K562 (cell line): Measurements from ENCODE around the gene SEC24B. TPM values are rescaled to one million over a fixed set of nuclear protein-coding genes. Genes with fewer than 3 reads are reported as not detected.

Experiments used
- C11orf30 ChIP-seq: fragments of 450-650 bp; IDR thresholded peaks from 2 replicates; pipeline ENCODE4 v1.6.1; 2016; ENCODE audit warnings: low read depth, mild to moderate bottlenecking
- CBFA2T3 ChIP-seq: fragments of 450-650 bp; IDR thresholded peaks from 2 replicates; pipeline ENCODE4 v1.6.1; 2017
- E2F6 ChIP-seq, 2 experiments: IDR thresholded peaks; 2 replicates each; pipeline ENCODE4 v1.6.1; 2011; ENCODE audit warnings: borderline replicate concordance in 1 of 2, control low read depth in 1 of 2, low read depth in 1 of 2, low read length in 1 of 2, mild to moderate bottlenecking in 1 of 2, mixed read lengths in 1 of 2, moderate library complexity in 1 of 2; ENCODE audit not compliant: insufficient read depth in 1 of 2, insufficient read length in 1 of 2, poor library complexity in 1 of 2, severe bottlenecking in 1 of 2; ENCODE audit errors: extremely low read depth in 1 of 2
- GATA2 ChIP-seq: sonication (generic); formaldehyde crosslinking; IDR thresholded peaks from 2 replicates; pipeline ENCODE4 v1.4.0; 2020; ENCODE audit warnings: mild to moderate bottlenecking, missing genetic modification reagents
- JUN ChIP-seq, 2 experiments: sonication (generic) in 1 of 2; formaldehyde crosslinking in 1 of 2; IDR thresholded peaks; 2 replicates each; pipeline versions ENCODE4 v1.6.1 to v1.8.0; 2012 to 2022; ENCODE audit warnings: borderline replicate concordance in 2 of 2, mild to moderate bottlenecking in 2 of 2, improper control_type of control experiment in 1 of 2, low read depth in 1 of 2, low read length in 1 of 2, missing genetic modification reagents in 1 of 2
- JUND ChIP-seq, 2 experiments: IDR thresholded peaks; 2 replicates in 1 of 2; 3 replicates in 1 of 2; pipeline ENCODE4 v1.6.1; 2011; ENCODE audit warnings: borderline replicate concordance in 2 of 2, low read depth in 2 of 2, low read length in 2 of 2, improper control_type of control experiment in 1 of 2, missing biosample characterization in 1 of 2, missing genetic modification characterization in 1 of 2, missing genetic modification reagents in 1 of 2
- MEIS2 ChIP-seq: fragments of 450-650 bp; IDR thresholded peaks from 2 replicates; pipeline ENCODE4 v1.6.1; 2014; ENCODE audit warnings: mild to moderate bottlenecking; ENCODE audit not compliant: partially characterized antibody
- NCOR1 ChIP-seq: fragments of 450-650 bp; IDR thresholded peaks from 2 replicates; pipeline ENCODE4 v1.6.1; 2016; ENCODE audit warnings: mild to moderate bottlenecking, moderate library complexity
- NFE2L1 ChIP-seq: fragments of 450-650 bp; IDR thresholded peaks from 2 replicates; pipeline ENCODE4 v1.6.1; 2016; ENCODE audit warnings: missing genetic modification characterization, low read depth, mild to moderate bottlenecking, missing compliant biosample characterization, moderate library complexity, borderline replicate concordance
- PTBP1 ChIP-seq: fragments of 200-400 bp; formaldehyde crosslinking; IDR thresholded peaks from 2 replicates; pipeline ENCODE4 v1.6.1; 2017; ENCODE audit warnings: low read depth, low read length
- RREB1 ChIP-seq: fragments of 250-450 bp; sonication (Bioruptor Pico); IDR thresholded peaks from 2 replicates; pipeline ENCODE4 v1.4.0; 2020
- SLC30A9 ChIP-seq: fragments of 250-450 bp; sonication (Bioruptor Pico); IDR thresholded peaks from 2 replicates; pipeline ENCODE4 v1.8.0; 2022; ENCODE audit warnings: mild to moderate bottlenecking, moderate library complexity
- SMARCA4 ChIP-seq: fragments of 450-650 bp; IDR thresholded peaks from 2 replicates; pipeline ENCODE4 v1.6.1; 2016
- SNRNP70 ChIP-seq: fragments of 200-400 bp; formaldehyde crosslinking; optimal IDR thresholded peaks from 2 replicates; pipeline ENCODE3; 2017; ENCODE audit warnings: low read depth, low read length
- SREBF1 ChIP-seq: fragments of 150-350 bp; IDR thresholded peaks from 2 replicates; pipeline ENCODE4 v1.6.1; 2014; ENCODE audit warnings: antibody characterized with exemption, low read depth, low read length, borderline replicate concordance
- SRSF9 ChIP-seq: fragments of 200-400 bp; formaldehyde crosslinking; IDR thresholded peaks from 2 replicates; pipeline ENCODE4 v1.6.1; 2017; ENCODE audit warnings: low read depth, low read length, borderline replicate concordance
- TAL1 ChIP-seq: fragments of 450-650 bp; IDR thresholded peaks from 2 replicates; pipeline ENCODE4 v1.6.1; 2016; ENCODE audit warnings: mild to moderate bottlenecking
- TEAD4 ChIP-seq, 2 experiments: sonication (generic) in 1 of 2; formaldehyde crosslinking in 1 of 2; IDR thresholded peaks; 2 replicates each; pipeline versions ENCODE4 v1.6.1 to v1.8.0; 2012 to 2022; ENCODE audit warnings: borderline replicate concordance in 1 of 2, inconsistent platforms in 1 of 2, low read length in 1 of 2, mild to moderate bottlenecking in 1 of 2, missing genetic modification reagents in 1 of 2
- ZBTB12 ChIP-seq: fragments of 250-450 bp; sonication (Bioruptor Pico); IDR thresholded peaks from 2 replicates; pipeline ENCODE4 v1.4.0; 2020
- ZNF551 ChIP-seq: fragments of 250-450 bp; sonication (Bioruptor Pico); IDR thresholded peaks from 2 replicates; pipeline ENCODE4 v1.5.0; 2021; ENCODE audit warnings: mild to moderate bottlenecking, moderate library complexity
- polyA plus RNA-seq, 8 experiments: library from polyadenylated mRNA; depleted of rRNA in 4 of 8; stranded (reverse) in 5 of 8; unstranded in 3 of 8; fragments of >200 nt; fragmentation: Nextera tagmentation in 2 of 8; fragmentation: Illumina TruSeq in 1 of 8; extraction: Ambion mirVana in 2 of 8; extraction: Trizol in 1 of 8; gene quantifications; 2 replicates each; pipeline versions ENCODE4 v1.2.1 to v1.2.3, GENCODE V29; 2011 to 2014; ENCODE audit warnings: inconsistent platforms in 1 of 8, missing spikeins in 1 of 8
- total RNA-seq, 7 experiments: library from RNA; depleted of rRNA in 6 of 7; stranded (reverse); fragments of >200 nt in 6 of 7; fragmentation: Illumina TruSeq in 2 of 7; extraction: Trizol in 2 of 7; gene quantifications; 2 replicates each; pipeline versions ENCODE4 v1.2.1 to v1.2.3, GENCODE V29; 2011 to 2021; ENCODE audit warnings: low replicate concordance in 1 of 7

Gene SEC24B
- total and polyA plus RNA-seq, 9 of the 15 experiments (the other 6 are each of a cell fraction or from before 2014, with no cell fraction given) = 6.3 to 46.4 (median 17.1) TPM

- TF ChIP-seq JUND (IDR thresholded peaks at IDR 0.05; ENCODE audit: borderline replicate concordance, low read depth, low read length) (peak; percentile 54; the same call in 1 of the 2 replicates), JUND (tag; IDR thresholded peaks at IDR 0.05; ENCODE audit: borderline replicate concordance, low read depth, low read length) (no peak), ZNF551 (CRISPR knock-in tag) (no peak), SNRNP70 (no peak), SLC30A9 (CRISPR knock-in tag) (no peak), MEIS2 (peak; percentile 27), GATA2 (CRISPR knock-in tag) (0 out of 2 replicates have a peak, but pooled peaks have one; percentile 26), NCOR1 (0 out of 2 replicates have a peak, but pooled peaks have one; percentile 42), TAL1 (peak; percentile 35; the same call in 1 of the 2 replicates), ZBTB12 (CRISPR knock-in tag) (no peak), SRSF9 (no peak), C11orf30 (no peak), JUN (IDR thresholded peaks at IDR 0.05; ENCODE audit: borderline replicate concordance, low read depth, low read length) (0 out of 2 replicates have a peak, but pooled peaks have one; percentile 14), JUN (CRISPR knock-in tag; IDR thresholded peaks at IDR 0.05; ENCODE audit: borderline replicate concordance) (no peak), E2F6 (IDR thresholded peaks at IDR 0.05; ENCODE audit: borderline replicate concordance in 1 of 2, extremely low read depth in 1 of 2, insufficient read depth in 1 of 2, insufficient read length in 1 of 2, low read depth in 1 of 2, low read length in 1 of 2, poor library complexity in 1 of 2, severe bottlenecking in 1 of 2) (no peak), SMARCA4 (peak; percentile 59; the same call in 1 of the 2 replicates), CBFA2T3 (peak; percentile 56), RREB1 (CRISPR knock-in tag) (no peak), PTBP1 (no peak), NFE2L1 (tag) (no peak), SREBF1 (no peak), TEAD4 (IDR thresholded peaks at IDR 0.05; ENCODE audit: low read length) (peak; percentile 62; the same call in 1 of the 2 replicates), TEAD4 (CRISPR knock-in tag; IDR thresholded peaks at IDR 0.05; ENCODE audit: borderline replicate concordance) (no peak)
Measured at GRCh38 chr4:109576462-109576861, 142.8 kb downstream of the SEC24B start (continued).
